Measurements from ENCODE around the gene UHRF1.

GRCh38 chr19:4896372-4896771 lies 12.9 kb upstream of the UHRF1 start:
- TF ChIP-seq CTCF (IDR thresholded peaks at IDR 0.05) (no peak), POLR2A (IDR thresholded peaks at IDR 0.05) (no peak)
